Daoy (cell line): ENCODE measurements around the gene TSPY8. TPM values are rescaled to one million over a fixed set of nuclear protein-coding genes. Genes with fewer than 3 reads are reported as not detected.
"Not testable (repeated sequence)": the region's sequence is repeated elsewhere in the genome, so short reads cannot be mapped to it uniquely, and the experiment has no call there.

Experiments
- DNase-seq: peaks from one replicate; pipeline ENCODE4 v3.0.0-alpha.2; 2015; ENCODE audit warnings: low read depth
- total RNA-seq: library from RNA; depleted of rRNA; stranded (reverse); fragments of >200 nt; shearing (Covaris generic); gene quantifications from 2 replicates; pipeline ENCODE4 v1.2.3, GENCODE V29; 2014; rRNA removed

TSPY8 gene, protein sequence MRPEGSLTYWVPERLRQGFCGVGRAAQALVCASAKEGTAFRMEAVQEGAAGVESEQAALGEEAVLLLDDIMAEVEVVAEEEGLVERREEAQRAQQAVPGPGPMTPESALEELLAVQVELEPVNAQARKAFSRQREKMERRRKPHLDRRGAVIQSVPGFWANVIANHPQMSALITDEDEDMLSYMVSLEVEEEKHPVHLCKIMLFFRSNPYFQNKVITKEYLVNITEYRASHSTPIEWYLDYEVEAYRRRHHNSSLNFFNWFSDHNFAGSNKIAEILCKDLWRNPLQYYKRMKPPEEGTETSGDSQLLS
- total RNA-seq = not detected in 2 replicates

DNA sequence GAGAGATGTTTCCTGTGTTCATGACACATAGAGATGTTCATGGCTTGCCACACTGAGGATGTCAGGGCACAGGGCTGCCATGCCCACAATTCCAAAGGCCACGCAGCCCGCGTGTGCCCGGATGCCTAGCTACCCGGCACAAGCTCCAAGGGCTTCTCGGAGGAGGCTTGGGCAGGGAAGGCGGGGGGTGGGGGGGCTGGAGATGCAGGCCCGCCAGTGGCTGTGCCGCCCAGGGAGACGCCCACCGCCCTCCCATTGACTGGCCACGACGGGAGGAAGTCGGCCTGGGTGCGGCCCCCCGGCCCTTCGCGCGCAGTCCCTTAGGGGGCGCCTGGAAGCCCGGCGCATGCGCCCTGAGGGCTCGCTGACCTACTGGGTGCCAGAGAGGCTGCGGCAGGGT lies at the start of gene TSPY8:
TSPY8 (plus strand) TSS at position 301 of the 400 bp plus-strand sequence; CDS start at position 347, 46 bp downstream.
- DNase-seq = not testable (repeated sequence)

DNA sequence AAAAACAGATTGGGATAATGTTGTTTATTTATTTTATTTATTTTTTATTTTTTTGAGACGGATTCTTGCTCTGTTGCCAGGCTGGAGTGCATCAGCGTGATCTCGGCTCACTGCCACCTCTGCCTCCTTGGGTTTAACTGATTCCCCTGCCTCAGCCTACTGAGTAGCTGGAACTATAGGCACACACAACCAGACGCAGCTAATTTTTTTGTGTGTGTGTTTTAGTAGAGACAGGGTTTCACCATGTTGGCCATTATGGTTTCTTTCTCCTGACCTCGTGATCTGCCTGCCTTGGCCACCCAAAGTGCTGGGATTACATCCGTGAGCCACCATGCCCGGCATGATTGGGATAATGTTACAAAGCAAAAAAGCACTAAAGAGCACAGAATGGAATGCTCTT lies 36.6 kb upstream of the TSPY8 start:
- DNase-seq = no peak

DNA sequence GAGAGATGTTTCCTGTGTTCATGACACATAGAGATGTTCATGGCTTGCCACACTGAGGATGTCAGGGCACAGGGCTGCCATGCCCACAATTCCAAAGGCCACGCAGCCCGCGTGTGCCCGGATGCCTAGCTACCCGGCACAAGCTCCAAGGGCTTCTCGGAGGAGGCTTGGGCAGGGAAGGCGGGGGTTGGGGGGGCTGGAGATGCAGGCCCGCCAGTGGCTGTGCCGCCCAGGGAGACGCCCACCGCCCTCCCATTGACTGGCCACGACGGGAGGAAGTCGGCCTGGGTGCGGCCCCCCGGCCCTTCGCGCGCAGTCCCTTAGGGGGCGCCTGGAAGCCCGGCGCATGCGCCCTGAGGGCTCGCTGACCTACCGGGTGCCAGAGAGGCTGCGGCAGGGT lies 20.4 kb upstream of the TSPY8 start, which contains the start of gene TSPY4:
TSPY4 (plus strand) TSS at position 301 of the 400 bp plus-strand sequence; CDS start at position 347, 46 bp downstream.
- DNase-seq = not testable (repeated sequence)

DNA sequence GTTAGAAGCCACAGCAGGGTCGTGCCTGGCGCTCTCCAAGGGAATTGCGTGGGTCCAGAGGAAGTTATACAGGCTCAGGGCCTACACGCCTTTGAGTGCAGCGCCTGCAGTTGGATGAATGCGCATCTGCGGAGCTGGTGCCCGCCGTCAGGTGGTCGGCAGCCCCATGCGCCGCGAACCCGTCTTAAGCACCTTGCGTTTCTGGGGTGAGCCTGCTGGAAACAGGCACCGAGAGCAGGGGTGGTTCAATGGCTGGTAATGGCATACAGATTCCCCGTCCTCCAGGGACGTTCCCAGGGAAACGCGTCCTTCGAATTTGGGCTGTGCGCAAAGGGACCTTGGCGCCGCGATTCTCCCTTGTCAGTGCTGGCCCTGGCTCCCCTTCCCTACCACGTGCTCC lies 38.9 kb downstream of the TSPY8 start:
- not testable (repeated sequence) for DNase-seq

DNA sequence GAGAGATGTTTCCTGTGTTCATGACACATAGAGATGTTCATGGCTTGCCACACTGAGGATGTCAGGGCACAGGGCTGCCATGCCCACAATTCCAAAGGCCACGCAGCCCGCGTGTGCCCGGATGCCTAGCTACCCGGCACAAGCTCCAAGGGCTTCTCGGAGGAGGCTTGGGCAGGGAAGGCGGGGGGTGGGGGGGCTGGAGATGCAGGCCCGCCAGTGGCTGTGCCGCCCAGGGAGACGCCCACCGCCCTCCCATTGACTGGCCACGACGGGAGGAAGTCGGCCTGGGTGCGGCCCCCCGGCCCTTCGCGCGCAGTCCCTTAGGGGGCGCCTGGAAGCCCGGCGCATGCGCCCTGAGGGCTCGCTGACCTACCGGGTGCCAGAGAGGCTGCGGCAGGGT lies 40.5 kb downstream of the TSPY8 start, which contains the start of gene TSPY3:
TSPY3 (plus strand) TSS at position 301 of the 400 bp plus-strand sequence; CDS start at position 347, 46 bp downstream.
- not testable (repeated sequence) for DNase-seq

Other genes with a start within 250 kb of the TSPY8 start
- gene TSPY4, start 20.3 kb upstream of the TSPY8 start, total RNA-seq = not detected in 2 replicates
- gene TSPY3, start 40.6 kb downstream of the TSPY8 start, total RNA-seq = not detected in 2 replicates
- not detected in 2 replicates for gene TSPY1, start 109.2 kb downstream of the TSPY8 start, total RNA-seq
- gene TSPY9, start 129.5 kb downstream of the TSPY8 start, total RNA-seq = not detected in 2 replicates
- not detected in 2 replicates for gene TSPY10, start 170.1 kb downstream of the TSPY8 start, total RNA-seq